GM12878 (cell line): ENCODE data around the gene NPHP3. TPM values are rescaled to one million over a fixed set of nuclear protein-coding genes. Genes with fewer than 3 reads are reported as not detected.

Experiments used
- CEBPZ ChIP-seq: fragments of 150-350 bp; IDR thresholded peaks from 2 replicates; pipeline ENCODE4 v1.6.1; 2016; ENCODE audit warnings: low read depth, low read length
- CUX1 ChIP-seq: IDR thresholded peaks from 2 replicates; pipeline ENCODE4 v1.6.1; 2012; ENCODE audit warnings: improper control_type of control experiment, low read depth, low read length; ENCODE audit not compliant: insufficient replicate concordance
- E2F4 ChIP-seq: IDR thresholded peaks from 2 replicates; pipeline ENCODE4 v1.6.1; 2012; ENCODE audit warnings: low read depth, low read length, improper control_type of control experiment
- ESRRA ChIP-seq: IDR thresholded peaks from 2 replicates; pipeline ENCODE4 v1.6.1; 2012; ENCODE audit warnings: mild to moderate bottlenecking, low read length, improper control_type of control experiment
- IKZF1 ChIP-seq: fragments of 450-650 bp; conservative IDR thresholded peaks from 2 replicates; pipeline ENCODE4 v1.6.1; 2017; ENCODE audit warnings: antibody characterized with exemption, mild to moderate bottlenecking
- KLF5 ChIP-seq: fragments of 450-650 bp; IDR thresholded peaks from 2 replicates; pipeline ENCODE4 v1.6.1; 2014; ENCODE audit warnings: mild to moderate bottlenecking; ENCODE audit not compliant: partially characterized antibody
- RELA ChIP-seq: fragments of 450-650 bp; IDR thresholded peaks from 2 replicates; pipeline ENCODE4 v1.8.0; 2014; ENCODE audit warnings: borderline replicate concordance; ENCODE audit not compliant: partially characterized antibody
- SIN3A ChIP-seq: IDR thresholded peaks from 2 replicates; pipeline ENCODE4 v1.6.1; 2012; ENCODE audit warnings: low read depth, low read length, improper control_type of control experiment
- SREBF1 ChIP-seq: IDR thresholded peaks from 2 replicates; pipeline ENCODE4 v1.6.1; 2012; ENCODE audit warnings: mild to moderate bottlenecking, low read length
- SUPT20H ChIP-seq: IDR thresholded peaks from 2 replicates; pipeline ENCODE4 v1.6.1; 2011; ENCODE audit warnings: low read depth, mild to moderate bottlenecking, low read length, moderate library complexity, borderline replicate concordance; ENCODE audit not compliant: control insufficient read depth
- polyA plus RNA-seq, 11 experiments: library from polyadenylated mRNA; depleted of rRNA in 4 of 11; unstranded in 6 of 11; stranded (reverse) in 5 of 11; fragments of >200 nt; fragmentation: Nextera tagmentation in 4 of 11; fragmentation: Illumina TruSeq in 1 of 11; extraction: Ambion mirVana in 4 of 11; extraction: Trizol in 1 of 11; gene quantifications; 1 replicate in 1 of 11; 2 replicates in 10 of 11; pipeline versions ENCODE4 v1.2.1 to v1.2.3, GENCODE V29; 2011 to 2016; ENCODE audit warnings: inconsistent platforms in 2 of 11, missing spikeins in 2 of 11, low read depth in 1 of 11
- total RNA-seq, 4 experiments: library from RNA; depleted of rRNA in 3 of 4; stranded (reverse); fragments of >200 nt in 3 of 4; fragmentation: Illumina TruSeq in 1 of 4; extraction: Trizol in 1 of 4; gene quantifications; 2 replicates each; pipeline versions ENCODE4 v1.2.1 to v1.2.3, GENCODE V29; 2013 to 2021
- TF ChIP-seq, protein P1 (sequence below): fragments of 450-650 bp; IDR thresholded peaks from 2 replicates; pipeline ENCODE4 v1.6.1; 2014; ENCODE audit warnings: mild to moderate bottlenecking
- TF ChIP-seq, protein P2 (sequence below): IDR thresholded peaks from 2 replicates; pipeline ENCODE4 v1.6.1; 2012; ENCODE audit warnings: low read depth, low read length, improper control_type of control experiment

The NPHP3 gene
- total and polyA plus RNA-seq, 10 of the 15 experiments (the other 5 are each of a cell fraction or from before 2014, with no cell fraction given), result 0.84 to 11.7 (median 2.9) TPM

DNA sequence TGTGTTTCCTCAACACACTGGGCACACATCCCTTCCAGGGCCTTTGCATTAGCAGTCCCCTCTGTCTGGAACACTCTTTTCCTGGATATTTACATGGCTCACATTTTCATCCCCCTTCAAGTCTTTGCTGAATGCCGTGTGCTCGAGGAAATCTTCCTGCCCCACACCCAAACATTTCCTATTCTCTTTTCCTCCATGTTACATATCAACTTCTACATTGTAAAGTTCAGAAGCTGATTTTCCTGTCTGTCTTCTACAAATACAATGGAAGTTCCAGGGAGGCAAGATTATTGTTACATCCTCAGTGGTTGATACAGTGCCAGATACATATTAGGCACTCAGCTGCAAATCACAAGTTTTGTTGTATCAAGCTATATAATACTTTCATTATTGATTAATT, 66.7 kb downstream of the NPHP3 start (continued):
- TF ChIP-seq IKZF1 (no peak), CEBPZ (no peak), SUPT20H (no peak), E2F4 (no peak), ESRRA (no peak), SIN3A (no peak), SREBF1 (no peak), KLF5 (no peak), RELA (no peak), CUX1 (no peak)
- TF ChIP-seq, protein P1, sequence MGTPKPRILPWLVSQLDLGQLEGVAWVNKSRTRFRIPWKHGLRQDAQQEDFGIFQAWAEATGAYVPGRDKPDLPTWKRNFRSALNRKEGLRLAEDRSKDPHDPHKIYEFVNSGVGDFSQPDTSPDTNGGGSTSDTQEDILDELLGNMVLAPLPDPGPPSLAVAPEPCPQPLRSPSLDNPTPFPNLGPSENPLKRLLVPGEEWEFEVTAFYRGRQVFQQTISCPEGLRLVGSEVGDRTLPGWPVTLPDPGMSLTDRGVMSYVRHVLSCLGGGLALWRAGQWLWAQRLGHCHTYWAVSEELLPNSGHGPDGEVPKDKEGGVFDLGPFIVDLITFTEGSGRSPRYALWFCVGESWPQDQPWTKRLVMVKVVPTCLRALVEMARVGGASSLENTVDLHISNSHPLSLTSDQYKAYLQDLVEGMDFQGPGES, result no peak
- TF ChIP-seq, protein P2, sequence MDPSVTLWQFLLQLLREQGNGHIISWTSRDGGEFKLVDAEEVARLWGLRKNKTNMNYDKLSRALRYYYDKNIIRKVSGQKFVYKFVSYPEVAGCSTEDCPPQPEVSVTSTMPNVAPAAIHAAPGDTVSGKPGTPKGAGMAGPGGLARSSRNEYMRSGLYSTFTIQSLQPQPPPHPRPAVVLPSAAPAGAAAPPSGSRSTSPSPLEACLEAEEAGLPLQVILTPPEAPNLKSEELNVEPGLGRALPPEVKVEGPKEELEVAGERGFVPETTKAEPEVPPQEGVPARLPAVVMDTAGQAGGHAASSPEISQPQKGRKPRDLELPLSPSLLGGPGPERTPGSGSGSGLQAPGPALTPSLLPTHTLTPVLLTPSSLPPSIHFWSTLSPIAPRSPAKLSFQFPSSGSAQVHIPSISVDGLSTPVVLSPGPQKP, result no peak
- TF ChIP-seq, all 136 proteins: peak for 0
